IMR-90 (cell line): ENCODE measurements around the gene RORB. TPM values are rescaled to one million over a fixed set of nuclear protein-coding genes. Genes with fewer than 3 reads are reported as not detected.

Experiments
- ATAC-seq: fragments of 200-7000 bp; cut with Tn5 transposase; 2 replicates; pipeline ENCODE4 v1.9.1; 2020; ENCODE audit warnings: low read depth, mild to moderate bottlenecking, moderate library complexity
- BruUV-seq: library from RNA; stranded (reverse); fragments of 400-500 nt; replicated peaks from 2 replicates; lab custom pipeline; 2021; lab: Mats Ljungman, UMichigan
- CTCF ChIA-PET: fragments of 300-600 bp; formaldehyde crosslinking; extraction: SDS; loops from one replicate; lab custom pipeline; 2021; ENCODE audit warnings: antibody characterized with exemption; lab: Yijun Ruan, JAX
- POLR2A ChIA-PET: fragments of 300-600 bp; sonication (Branson Sonifier 250); formaldehyde crosslinking; loops from one replicate; lab custom pipeline; 2022; ENCODE audit warnings: antibody characterized with exemption; ENCODE audit not compliant: unreplicated experiment; lab: Charles Lee
- DNase-seq: peaks from one replicate; pipeline ENCODE4 v3.0.0; 2013
- H2AFZ ChIP-seq: replicated peaks from 2 replicates; pipeline ENCODE3; 2013; ENCODE audit warnings: low read length, mild to moderate bottlenecking; ENCODE audit not compliant: poor library complexity
- H2AK5ac ChIP-seq: 2 replicates; pipeline ENCODE4 v1.6.1; 2013; ENCODE audit warnings: low read depth, low read length, inconsistent platforms
- H2AK9ac ChIP-seq: replicated peaks from 2 replicates; pipeline ENCODE3; 2013; ENCODE audit warnings: mild to moderate bottlenecking, low read depth, low read length, moderate library complexity; ENCODE audit not compliant: poor library complexity
- H2BK120ac ChIP-seq: 2 replicates; pipeline ENCODE4 v1.6.1; 2013; ENCODE audit warnings: low read depth, low read length, inconsistent platforms
- H2BK15ac ChIP-seq: 3 replicates; pipeline ENCODE4 v1.6.1; 2013; ENCODE audit warnings: low read depth, low read length, inconsistent platforms
- H2BK20ac ChIP-seq: 2 replicates; pipeline ENCODE4 v1.6.1; 2013; ENCODE audit warnings: low read depth, mild to moderate bottlenecking, inconsistent platforms, low read length, moderate library complexity
- H2BK5ac ChIP-seq: 2 replicates; pipeline ENCODE4 v1.6.1; 2013; ENCODE audit warnings: mild to moderate bottlenecking, low read depth, low read length, inconsistent platforms; ENCODE audit not compliant: poor library complexity, severe bottlenecking
- H3K14ac ChIP-seq: replicated peaks from 2 replicates; pipeline ENCODE4 v1.6.1; 2013; ENCODE audit warnings: low read depth, low read length, inconsistent platforms
- H3K18ac ChIP-seq: 2 replicates; pipeline ENCODE4 v1.6.1; 2013; ENCODE audit warnings: low read depth, low read length, control low read depth
- H3K23ac ChIP-seq: 2 replicates; pipeline ENCODE4 v1.6.1; 2013; ENCODE audit warnings: low read depth, low read length, inconsistent platforms
- H3K27ac ChIP-seq: 2 replicates; pipeline ENCODE4 v1.5.1; 2013; ENCODE audit warnings: mild to moderate bottlenecking, control low read depth, low read length; ENCODE audit not compliant: insufficient read depth
- H3K27me3 ChIP-seq: 2 replicates; pipeline ENCODE4 v1.6.1; 2013; ENCODE audit warnings: low read length; ENCODE audit not compliant: control insufficient read depth, insufficient read depth
- H3K36me3 ChIP-seq: 2 replicates; pipeline ENCODE4 v1.6.1; 2013; ENCODE audit warnings: low read length, mixed read lengths; ENCODE audit not compliant: control insufficient read depth, insufficient read depth
- H3K4ac ChIP-seq: 2 replicates; pipeline ENCODE4 v1.6.1; 2013; ENCODE audit warnings: low read depth, low read length, inconsistent platforms
- H3K4me1 ChIP-seq: 2 replicates; pipeline ENCODE4 v1.6.1; 2013; ENCODE audit warnings: low read length, mixed read lengths; ENCODE audit not compliant: control insufficient read depth, insufficient read depth
- H3K4me2 ChIP-seq: 2 replicates; pipeline ENCODE4 v1.6.1; 2013; ENCODE audit warnings: low read depth, mild to moderate bottlenecking, control low read depth, low read length, moderate library complexity
- H3K4me3 ChIP-seq: 2 replicates; pipeline ENCODE4 v1.5.1; 2013; ENCODE audit warnings: low read depth, mild to moderate bottlenecking, control low read depth, low read length, moderate library complexity; ENCODE audit not compliant: insufficient read depth
- H3K56ac ChIP-seq: 2 replicates; pipeline ENCODE4 v1.6.1; 2013; ENCODE audit warnings: low read length, inconsistent platforms; ENCODE audit not compliant: insufficient read depth; ENCODE audit errors: extremely low read depth
- H3K79me1 ChIP-seq, 2 experiments: 2 replicates each; pipeline ENCODE4 v1.6.1; 2013; ENCODE audit warnings: low read length in 2 of 2, inconsistent platforms in 1 of 2, low read depth in 1 of 2
- H3K9ac ChIP-seq: 2 replicates; pipeline ENCODE4 v1.6.1; 2013; ENCODE audit warnings: low read depth, low read length, control low read depth
- H3K9me1 ChIP-seq: 2 replicates; pipeline ENCODE4 v1.6.1; 2013; ENCODE audit warnings: low read length, inconsistent platforms; ENCODE audit not compliant: insufficient read depth
- H3K9me3 ChIP-seq: 2 replicates; pipeline ENCODE4 v1.6.1; 2013; ENCODE audit warnings: low read length; ENCODE audit not compliant: control insufficient read depth, insufficient read depth
- H4K20me1 ChIP-seq: 2 replicates; pipeline ENCODE4 v1.6.1; 2013; ENCODE audit warnings: low read length, inconsistent platforms; ENCODE audit not compliant: insufficient read depth
- H4K5ac ChIP-seq: 2 replicates; pipeline ENCODE4 v1.6.1; 2013; ENCODE audit warnings: mild to moderate bottlenecking, low read depth, low read length, control low read depth
- H4K8ac ChIP-seq, 2 experiments: 2 replicates each; pipeline ENCODE4 v1.6.1; 2013; ENCODE audit warnings: low read depth in 2 of 2, low read length in 2 of 2, control low read depth in 1 of 2, inconsistent platforms in 1 of 2
- H4K91ac ChIP-seq: 2 replicates; pipeline ENCODE4 v1.6.1; 2013; ENCODE audit warnings: low read depth, low read length, inconsistent platforms; ENCODE audit not compliant: insufficient read depth
- CEBPB ChIP-seq: IDR thresholded peaks from 2 replicates; pipeline ENCODE4 v1.6.1; 2012; ENCODE audit warnings: low read depth, low read length, improper control_type of control experiment
- CHD1 ChIP-seq: IDR thresholded peaks from 2 replicates; pipeline ENCODE4 v1.6.1; 2012; ENCODE audit warnings: low read depth, low read length, improper control_type of control experiment
- MAFK ChIP-seq: IDR thresholded peaks from 2 replicates; pipeline ENCODE4 v1.6.1; 2012; ENCODE audit warnings: low read depth, low read length, improper control_type of control experiment
- MAZ ChIP-seq: IDR thresholded peaks from 2 replicates; pipeline ENCODE4 v1.6.1; 2012; ENCODE audit warnings: low read depth, mild to moderate bottlenecking, low read length, improper control_type of control experiment, moderate library complexity, borderline replicate concordance
- MXI1 ChIP-seq: IDR thresholded peaks from 2 replicates; pipeline ENCODE4 v1.6.1; 2012; ENCODE audit warnings: low read depth, mild to moderate bottlenecking, low read length, moderate library complexity, borderline replicate concordance
- RFX5 ChIP-seq: IDR thresholded peaks from 2 replicates; pipeline ENCODE4 v1.8.0; 2012; ENCODE audit warnings: low read depth, mild to moderate bottlenecking, low read length, moderate library complexity
- SMC3 ChIP-seq: fragments of 150-350 bp; IDR thresholded peaks from 2 replicates; pipeline ENCODE4 v1.6.1; 2016; ENCODE audit warnings: low read depth, mild to moderate bottlenecking, antibody characterized with exemption, low read length, moderate library complexity
- USF2 ChIP-seq: fragments of 150-350 bp; IDR thresholded peaks from 2 replicates; pipeline ENCODE4 v1.6.1; 2017; ENCODE audit warnings: mild to moderate bottlenecking, antibody characterized with exemption, low read length, low read depth
- WGBS, 2 experiments: methylation state at CpG; one replicate each; pipeline versions ENCODE4 v1.1.5 to v1.1.7; 2013; ENCODE audit warnings: missing lambda C conversion rate in 2 of 2; ENCODE audit not compliant: insufficient read length in 1 of 2; ENCODE audit errors: extremely low coverage in 2 of 2; 5-methylcytosine and 5-hydroxymethylcytosine counted together
- dilution Hi-C: fragments of 300-500 bp; cut with HindIII; formaldehyde crosslinking; loops from one replicate; pipeline ENCODE4 v1.14.3; 2018; ENCODE audit warnings: low sequenced_read_pairs; ENCODE audit not compliant: unreplicated experiment
- in situ Hi-C: fragments of 300-500 bp; cut with MboI; formaldehyde crosslinking; loops from 3 replicates; pipeline ENCODE4 v1.14.3; 2019; ENCODE audit warnings: low sequenced_read_pairs, inconsistent platforms, mixed read lengths
- intact Hi-C: fragments of 100-400 bp; cut with micrococcal nuclease; formaldehyde crosslinking; loops from 2 replicates; pipeline ENCODE4 v1.10.0; 2022
- polyA plus RNA-seq, 3 experiments: library from polyadenylated mRNA; depleted of rRNA; stranded (reverse); fragments of >200 nt; gene quantifications; 2 replicates each; pipeline ENCODE4 v1.2.3, GENCODE V29; 2012; ENCODE audit warnings: low replicate concordance in 1 of 3
- total RNA-seq: library from RNA; depleted of rRNA; stranded (reverse); fragments of >200 nt; gene quantifications from 2 replicates; pipeline ENCODE4 v1.2.3, GENCODE V29; 2012
- TF ChIP-seq, protein P1 (sequence below): fragments of 150-350 bp; IDR thresholded peaks from 2 replicates; pipeline ENCODE4 v1.6.1; 2016; ENCODE audit warnings: low read depth, mild to moderate bottlenecking, low read length, moderate library complexity, borderline replicate concordance

The RORB gene
- total and polyA plus RNA-seq, 2 of the 4 experiments (the other 2 are of a cell fraction) = not detected

DNA sequence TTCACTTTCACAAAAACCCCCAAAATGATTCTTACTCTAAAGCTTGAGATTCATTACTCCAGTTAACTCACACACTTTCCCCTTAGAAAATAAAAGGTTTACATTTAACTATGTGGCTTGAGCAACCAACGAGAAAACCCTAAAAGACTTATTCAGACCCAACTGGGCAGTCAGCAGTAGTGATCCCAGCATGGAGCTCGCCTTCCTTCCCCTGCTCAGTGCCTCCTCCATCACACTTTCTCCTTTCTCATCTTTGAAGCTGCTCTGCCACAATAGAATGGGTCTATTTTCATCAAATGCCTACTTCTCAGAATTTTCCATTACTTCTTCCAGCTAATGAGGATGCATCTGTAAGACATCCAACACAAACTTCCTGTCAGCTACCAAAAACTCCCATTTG, 29.1 kb downstream of the RORB start:
- Histone ChIP-seq H3K79me1 (no peaks in the 10 kb centered on the region), H3K56ac (no peak overlapping the region), H3K14ac (no peak overlapping the region), H3K9me3 (no peaks in the 10 kb centered on the region), H2BK20ac (no peak overlapping the region), H3K27ac (no peak overlapping the region), H3K4me1 (no peaks in the 10 kb centered on the region), H3K4ac (no peak overlapping the region), H2AK5ac (no peak overlapping the region), H4K5ac (no peak overlapping the region), H2BK5ac (no peak overlapping the region), H4K20me1 (no peaks in the 10 kb centered on the region), H4K91ac (no peak overlapping the region), H3K23ac (no peak overlapping the region), H4K8ac (no peak overlapping the region), H2AK9ac (no peak overlapping the region), H3K9me1 (no peaks in the 10 kb centered on the region), H3K4me3 (no peak overlapping the region), H3K27me3 (no peaks in the 10 kb centered on the region), H3K4me2 (no peak overlapping the region), H3K18ac (no peak overlapping the region), H3K9ac (no peak overlapping the region), H3K36me3 (no peaks in the 10 kb centered on the region), H2AFZ (no peak overlapping the region), H2BK120ac (no peak overlapping the region), H2BK15ac (no peak overlapping the region)
- intact Hi-C loops (no loop called here), in situ Hi-C loops (no loop called here), dilution Hi-C loops (no loop called here)
- no TSS peak for BruUV-seq
- ATAC-seq = no peak
- no CpG with 5 or more reads among the region's 2 CpGs for WGBS, 2 experiments
- POLR2A ChIA-PET = no interaction called here
- no peak for DNase-seq
- CTCF ChIA-PET = no interaction called here
- TF ChIP-seq MXI1 (no peak), MAFK (no peak), SMC3 (no peak), MAZ (no peak), CHD1 (no peak), CEBPB (no peak), USF2 (no peak), RFX5 (no peak)
- TF ChIP-seq, protein P1, sequence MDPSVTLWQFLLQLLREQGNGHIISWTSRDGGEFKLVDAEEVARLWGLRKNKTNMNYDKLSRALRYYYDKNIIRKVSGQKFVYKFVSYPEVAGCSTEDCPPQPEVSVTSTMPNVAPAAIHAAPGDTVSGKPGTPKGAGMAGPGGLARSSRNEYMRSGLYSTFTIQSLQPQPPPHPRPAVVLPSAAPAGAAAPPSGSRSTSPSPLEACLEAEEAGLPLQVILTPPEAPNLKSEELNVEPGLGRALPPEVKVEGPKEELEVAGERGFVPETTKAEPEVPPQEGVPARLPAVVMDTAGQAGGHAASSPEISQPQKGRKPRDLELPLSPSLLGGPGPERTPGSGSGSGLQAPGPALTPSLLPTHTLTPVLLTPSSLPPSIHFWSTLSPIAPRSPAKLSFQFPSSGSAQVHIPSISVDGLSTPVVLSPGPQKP = no peak
